ENCODE results near the gene ADAMTS20.

GRCh38 chr12:43392116-43392515 lies 159.9 kb downstream of the ADAMTS20 start:
- TF ChIP-seq CTCF (IDR thresholded peaks at IDR 0.05), result no peak
- no peak for TF ChIP-seq POLR2A (IDR thresholded peaks at IDR 0.05)

All from breast epithelium (tissue), 3 donors.